TTC549 (cell line): ENCODE results near the gene MAPKBP1.

ENCODE experiments used
- FAIRE-seq: peaks from 2 replicates; lab custom pipeline; 2012; peaks lifted over from hg19 to GRCh38; lab: Jason Lieb, UNC

The MAPKBP1 gene

DNA sequence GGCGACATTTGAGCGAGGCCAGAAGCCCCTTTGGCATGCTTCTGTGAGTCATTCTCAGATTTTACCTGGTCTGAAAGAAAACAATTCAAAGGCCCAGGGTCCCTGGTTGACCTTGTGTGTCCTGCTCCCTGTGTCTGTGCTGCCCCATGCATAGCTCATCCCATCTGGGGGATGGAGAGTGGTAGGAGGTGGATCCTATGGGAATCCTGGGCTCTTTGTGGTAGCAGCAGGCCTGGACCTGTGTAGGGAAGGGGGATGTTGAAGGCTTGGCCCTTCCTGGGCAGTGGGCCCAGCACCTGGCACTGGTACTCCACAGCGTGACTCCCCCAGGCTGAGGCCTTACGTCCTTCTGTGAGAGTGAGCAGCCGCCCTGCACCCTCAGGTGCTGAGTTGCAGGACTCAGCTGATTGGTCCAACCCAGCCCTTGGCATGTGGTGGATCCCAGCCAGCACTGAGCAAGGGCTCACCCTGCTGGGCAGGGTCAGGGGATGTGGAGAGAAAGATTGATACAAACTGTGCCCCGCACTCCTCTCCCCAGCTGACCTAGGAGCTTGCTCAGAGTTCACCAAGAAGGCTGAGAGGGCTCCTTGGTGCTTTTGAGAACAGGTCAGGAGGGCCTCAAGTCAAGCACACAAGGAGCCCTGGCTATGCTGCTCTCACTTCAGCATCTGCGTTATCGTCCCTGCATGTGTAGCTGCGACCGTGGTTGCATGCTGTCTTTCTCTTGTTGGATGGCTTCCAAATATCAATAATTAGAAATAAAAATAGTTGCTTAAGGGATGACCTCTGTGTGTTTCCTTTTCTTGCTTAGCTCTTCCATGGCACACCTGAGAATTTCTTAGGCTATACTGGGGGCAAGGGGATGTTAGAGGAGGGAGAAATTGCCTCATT, 32.3 kb downstream of the MAPKBP1 start:
- no peak for FAIRE-seq

DNA sequence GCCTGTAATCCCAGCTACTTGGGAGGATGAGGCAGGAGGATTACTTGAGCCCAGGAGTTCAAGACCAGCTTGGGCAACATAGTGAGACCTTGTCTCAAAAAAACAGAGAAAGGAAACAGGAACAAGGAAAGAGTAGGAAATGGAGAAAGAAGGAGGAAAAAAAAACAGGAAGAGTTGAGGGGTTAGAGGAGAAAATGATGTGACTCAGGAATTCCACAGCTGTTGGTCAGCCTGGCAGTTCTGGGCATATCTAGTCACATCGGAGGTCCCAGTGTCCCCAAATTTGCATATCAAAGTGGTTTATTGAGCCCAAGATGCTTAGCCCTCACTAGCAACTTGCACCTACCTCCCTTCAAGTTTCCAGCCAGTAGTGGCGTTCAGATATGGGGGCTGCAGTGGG, 34.8 kb downstream of the MAPKBP1 start:
- FAIRE-seq: no peak

GRCh38 chr15:41809526-41810220, 35.4 kb downstream of the MAPKBP1 start:
- no peak for FAIRE-seq

DNA sequence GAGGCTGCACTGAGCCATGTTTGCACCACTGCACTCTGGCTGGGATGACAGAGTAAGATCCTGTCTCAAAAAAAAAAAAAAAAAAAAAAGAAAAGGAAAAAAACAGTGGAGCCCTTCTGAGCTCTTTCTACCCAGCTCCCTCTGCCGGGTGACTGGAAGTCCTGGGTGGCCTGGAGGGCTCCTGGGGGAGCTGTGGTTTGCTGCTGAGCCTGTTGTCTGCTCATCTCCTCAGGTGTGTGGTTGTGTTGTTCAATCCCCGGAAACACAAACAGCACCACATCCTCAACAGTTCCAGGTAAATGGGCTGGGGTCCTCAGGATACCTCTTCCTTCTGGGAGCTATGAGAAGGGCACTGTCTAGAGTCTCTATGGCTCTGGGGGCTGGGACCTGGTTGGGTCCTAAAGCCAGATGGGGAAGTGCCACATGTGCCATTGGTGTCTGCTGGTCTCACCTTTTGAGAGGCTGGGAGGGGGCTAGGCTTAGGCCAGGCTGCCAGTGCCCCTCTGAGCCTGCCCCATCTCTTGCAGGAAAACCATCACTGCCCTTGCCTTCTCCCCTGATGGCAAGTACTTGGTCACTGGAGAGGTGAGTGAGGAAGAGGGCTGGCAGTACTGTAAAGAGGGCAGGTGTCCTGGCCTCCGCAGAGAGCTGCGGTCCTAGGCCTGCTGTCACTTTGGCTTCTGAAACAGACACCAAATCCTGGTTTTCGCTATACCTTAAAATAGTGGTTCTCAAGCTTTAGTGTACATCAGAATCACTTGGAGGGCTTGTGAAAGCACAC, 36.6 kb downstream of the MAPKBP1 start:
- FAIRE-seq: no peak

- no peak for FAIRE-seq
Measured at GRCh38 chr15:41811432-41812195, 37.3 kb downstream of the MAPKBP1 start.

GRCh38 chr15:41812820-41813375, 38.6 kb downstream of the MAPKBP1 start:
- no peak for FAIRE-seq

GRCh38 chr15:41813426-41813825, 39.1 kb downstream of the MAPKBP1 start:
- no peak for FAIRE-seq

- no peak for FAIRE-seq
Measured at GRCh38 chr15:41814534-41814933, 40.2 kb downstream of the MAPKBP1 start.

DNA sequence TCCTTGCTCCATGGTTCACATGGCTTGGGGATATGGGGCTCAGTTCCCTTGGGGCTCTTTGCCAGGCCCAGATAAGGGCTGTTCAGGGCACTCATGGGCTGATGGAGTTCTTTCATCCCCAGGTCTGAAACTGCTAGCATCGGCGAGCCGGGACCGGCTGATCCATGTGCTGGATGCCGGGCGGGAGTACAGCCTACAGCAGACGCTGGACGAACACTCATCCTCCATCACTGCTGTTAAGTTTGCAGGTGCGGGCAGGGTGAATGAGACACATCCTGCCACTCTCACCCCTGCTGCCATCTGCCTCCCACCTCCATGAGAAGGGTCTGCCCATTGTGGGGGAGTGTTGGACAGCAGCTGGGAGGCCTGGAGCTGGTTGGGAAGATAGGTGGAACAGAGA, 42.5 kb downstream of the MAPKBP1 start:
- FAIRE-seq: no peak

GRCh38 chr15:41817327-41817726, 43.0 kb downstream of the MAPKBP1 start:
- no peak for FAIRE-seq

- FAIRE-seq: no peak
Measured at GRCh38 chr15:41817781-41818180, 43.5 kb downstream of the MAPKBP1 start.

- no peak for FAIRE-seq
Measured at GRCh38 chr15:41819455-41820050, 45.3 kb downstream of the MAPKBP1 start.

DNA sequence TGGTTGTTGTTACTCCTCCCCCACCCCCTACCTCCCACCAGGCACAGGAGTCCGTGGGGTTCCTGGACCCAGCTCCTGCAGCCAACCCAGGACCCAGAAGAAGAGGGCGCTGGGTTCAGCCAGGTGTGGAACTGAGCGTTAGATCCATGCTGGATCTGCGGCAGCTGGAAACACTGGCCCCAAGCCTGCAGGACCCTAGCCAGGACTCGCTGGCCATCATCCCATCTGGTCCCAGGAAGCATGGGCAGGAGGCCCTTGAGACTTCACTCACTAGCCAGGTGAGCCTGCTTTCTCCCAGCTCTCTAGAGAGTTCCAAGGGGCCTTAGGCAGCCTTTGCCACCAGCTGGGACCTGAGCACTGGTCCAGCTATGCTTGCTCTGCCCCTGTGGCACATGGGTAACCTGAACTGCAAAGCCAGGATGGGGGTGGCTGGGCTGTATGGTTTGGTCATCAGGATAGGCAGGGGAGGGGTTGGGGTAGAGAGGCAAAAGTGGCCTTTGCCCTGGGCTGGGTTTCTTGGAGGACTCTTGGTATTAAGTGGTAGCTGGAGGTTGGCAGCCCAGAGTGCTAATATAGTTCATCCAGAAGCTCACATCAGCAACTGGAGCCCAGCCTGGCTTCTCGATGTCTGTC, 46.6 kb downstream of the MAPKBP1 start:
- no peak for FAIRE-seq

DNA sequence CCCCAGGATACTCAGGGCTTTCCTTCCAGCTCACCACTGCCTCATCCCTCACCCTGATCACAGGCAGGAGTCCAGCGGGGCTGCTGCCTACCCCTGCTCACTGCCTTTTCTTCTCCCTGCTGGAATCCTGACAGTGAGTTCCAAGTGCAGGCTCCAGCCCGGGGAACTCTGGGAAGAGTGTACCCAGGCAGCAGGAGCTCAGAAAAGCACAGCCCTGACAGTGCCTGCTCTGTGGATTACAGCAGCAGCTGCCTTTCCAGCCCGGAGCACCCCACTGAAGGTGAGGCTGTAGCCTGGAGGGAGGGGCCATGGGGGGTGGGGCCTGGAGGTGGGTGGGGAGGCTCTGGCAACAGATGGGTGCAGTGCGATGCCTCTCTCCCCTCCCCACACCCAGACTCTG, 47.5 kb downstream of the MAPKBP1 start:
- no peak for FAIRE-seq

DNA sequence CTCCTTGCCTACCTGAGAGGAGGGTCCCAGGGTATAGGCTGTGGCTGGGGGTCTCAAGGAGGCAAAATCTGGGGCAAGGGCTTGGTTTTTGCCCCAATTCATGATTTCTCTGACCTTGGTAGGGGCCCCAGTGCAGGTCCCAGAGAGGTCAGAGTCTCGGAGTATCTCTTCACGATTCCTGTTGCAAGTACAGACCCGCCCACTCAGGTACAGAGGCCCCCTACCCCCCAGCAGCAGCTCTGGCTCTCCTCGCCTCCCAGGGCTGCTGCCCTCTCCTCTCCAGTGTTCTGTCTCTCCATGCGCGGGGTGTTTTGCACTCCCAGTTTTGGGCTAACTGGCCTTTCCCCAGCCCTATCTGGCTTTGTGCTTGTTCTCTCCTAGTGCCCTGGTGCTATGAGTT, 48.2 kb downstream of the MAPKBP1 start:
- FAIRE-seq: no peak

- no peak for FAIRE-seq
Measured at GRCh38 chr15:41822957-41823356, 48.7 kb downstream of the MAPKBP1 start.

DNA sequence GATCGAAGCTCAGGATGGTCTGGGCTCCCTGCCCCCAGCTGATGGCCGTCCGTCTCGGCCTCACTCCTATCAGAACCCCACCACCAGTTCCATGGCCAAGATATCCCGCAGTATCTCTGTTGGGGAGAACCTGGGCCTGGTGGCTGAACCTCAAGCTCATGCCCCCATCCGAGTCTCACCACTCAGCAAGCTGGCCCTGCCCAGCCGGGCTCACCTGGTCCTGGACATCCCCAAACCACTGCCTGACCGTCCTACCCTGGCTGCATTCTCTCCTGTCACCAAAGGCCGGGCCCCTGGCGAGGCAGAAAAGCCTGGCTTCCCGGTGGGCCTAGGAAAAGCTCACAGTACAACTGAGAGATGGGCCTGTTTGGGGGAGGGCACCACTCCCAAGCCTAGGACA, 49.2 kb downstream of the MAPKBP1 start:
- FAIRE-seq: no peak

- no peak for FAIRE-seq
Measured at GRCh38 chr15:41824062-41824745, 49.9 kb downstream of the MAPKBP1 start.

- no peak for FAIRE-seq
Measured at GRCh38 chr15:41825145-41825544, 50.9 kb downstream of the MAPKBP1 start.
